Right ventricle myocardium superior (tissue), 1 donor: ENCODE measurements around the gene ZNF410. TPM values are rescaled to one million over a fixed set of nuclear protein-coding genes. Genes with fewer than 3 reads are reported as not detected.
"Not testable (repeated sequence)": the region's sequence is repeated elsewhere in the genome, so short reads cannot be mapped to it uniquely, and the experiment has no call there.

Source experiments
- ATAC-seq: fragments of 200-7000 bp; cut with Tn5 transposase; one replicate; pipeline ENCODE4 v1.9.1; 2020; ENCODE audit warnings: mild to moderate bottlenecking; ENCODE audit not compliant: poor library complexity
- DNase-seq: peaks from one replicate; pipeline ENCODE4 v3.0.0-alpha.2; 2020
- intact Hi-C: fragments of 100-400 bp; cut with DNase I; formaldehyde crosslinking; loops from one replicate; pipeline ENCODE4 v1.11.2; 2022
- total RNA-seq: library from RNA; stranded (reverse); fragmentation: NEBNext Ultra II Directional; extraction: Animal tissue kit (Norgen Biotek cat#: 25700); gene quantifications from one replicate; pipeline ENCODE4 v1.2.1, GENCODE V29; 2021
- donor health status: DM: no; HTN: yes; CAD: no; lungs with severe emphysema.

The ZNF410 gene
- total RNA-seq, 1 donor from 2014 or later: 14.7 TPM

DNA sequence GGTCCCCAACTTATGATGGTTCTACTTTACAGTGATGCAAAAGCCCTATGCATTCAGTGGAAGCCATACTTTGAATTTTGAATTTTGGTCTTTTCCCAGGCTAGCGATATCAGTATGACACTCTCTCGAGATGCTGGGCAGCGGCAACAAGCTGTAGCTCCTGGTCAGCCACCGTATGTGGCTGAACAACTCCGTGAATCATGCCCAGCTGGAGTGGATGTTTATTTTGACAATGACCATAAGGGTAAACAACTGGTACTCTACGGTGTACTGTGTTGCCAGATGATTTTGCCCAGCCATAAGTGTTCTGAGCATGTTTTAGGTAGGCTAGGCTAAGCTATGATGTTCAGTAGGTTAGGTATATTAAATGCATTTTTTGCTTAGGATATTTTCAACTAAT is 8.2 kb upstream of the ZNF410 start:
- intact Hi-C loops: no loop called here
- DNase-seq: no peak

DNA sequence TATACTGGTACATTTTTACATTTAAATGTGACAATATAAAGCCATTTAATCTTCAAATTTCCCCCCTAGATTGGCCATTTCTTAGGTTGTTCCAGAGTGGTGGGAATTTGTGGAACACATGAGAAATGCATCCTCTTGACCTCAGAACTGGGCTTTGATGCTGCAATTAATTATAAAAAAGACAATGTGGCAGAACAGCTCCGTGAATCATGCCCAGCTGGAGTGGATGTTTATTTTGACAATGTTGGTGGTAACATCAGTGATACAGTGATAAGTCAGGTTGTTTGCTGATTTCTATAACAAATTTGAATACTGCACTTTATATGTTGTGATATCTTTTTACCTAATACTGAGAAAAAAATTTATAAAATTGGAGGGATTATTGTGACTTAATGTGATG is 7.6 kb upstream of the ZNF410 start:
- DNase-seq (no peak), ATAC-seq (no peak)
- intact Hi-C loops: no loop called here

More for the DNA sequence above, 8.2 kb upstream of the ZNF410 start:
- ATAC-seq: no peak

DNA sequence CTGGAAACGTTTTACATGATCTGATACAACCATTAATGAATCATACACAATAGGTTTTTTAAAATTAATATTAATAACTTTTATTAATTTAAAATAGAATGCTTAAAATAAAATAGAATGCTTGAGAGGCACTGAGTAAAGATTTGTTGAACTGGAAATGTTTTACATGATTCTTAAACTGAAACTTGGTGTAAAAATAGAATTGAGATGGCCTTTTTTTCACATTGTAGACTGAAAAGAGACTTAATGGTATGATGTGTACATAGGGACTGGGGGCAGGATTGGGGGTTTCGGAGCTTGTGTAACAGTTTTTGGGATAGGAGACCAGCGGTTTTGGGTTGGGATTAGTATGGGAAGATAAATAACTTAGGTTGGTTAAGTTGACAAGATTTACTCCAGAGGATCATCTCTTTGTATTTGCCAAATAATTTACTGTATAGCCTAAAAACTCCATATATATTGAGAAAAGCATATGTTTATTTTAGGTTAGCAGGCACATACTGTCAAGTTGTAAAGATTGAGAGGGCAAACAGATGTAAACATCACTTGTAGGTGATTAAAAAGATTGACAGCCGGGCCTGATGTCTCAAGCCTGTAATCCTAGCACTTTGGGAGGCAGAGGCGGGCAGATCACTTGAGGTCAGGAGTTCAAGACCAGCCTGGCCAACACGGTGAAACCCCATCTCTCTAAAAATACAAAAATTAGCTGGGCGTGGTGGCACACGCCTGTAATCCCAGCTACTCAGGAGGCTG is 2.0 kb upstream of the ZNF410 start:
- ATAC-seq (no peak), DNase-seq (no peak)
- intact Hi-C loops: no loop called here

DNA sequence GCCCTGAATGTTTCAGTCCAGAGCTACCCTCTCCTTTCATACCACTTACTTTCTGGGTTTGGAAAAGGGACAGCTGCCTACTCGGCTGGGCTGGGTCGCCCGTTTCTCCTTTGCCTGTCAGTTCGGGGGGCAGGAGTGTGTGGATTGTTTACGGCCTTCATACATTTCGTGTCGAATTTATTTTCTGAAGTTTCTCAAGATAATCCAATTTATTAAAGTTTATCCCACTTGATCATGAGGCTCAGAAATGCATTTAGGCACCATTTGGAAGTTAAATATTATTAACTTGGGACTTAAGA is 608 bp downstream of the ZNF410 start:
- ATAC-seq: no peak
- intact Hi-C loops: no loop called here

GRCh38 chr14:73887694-73888459 is 1.2 kb downstream of the ZNF410 start:
- DNase-seq: no peak
- intact Hi-C loops: no loop called here
- no peak for ATAC-seq

More for the DNA sequence above, 608 bp downstream of the ZNF410 start:
- DNase-seq: no peak

DNA sequence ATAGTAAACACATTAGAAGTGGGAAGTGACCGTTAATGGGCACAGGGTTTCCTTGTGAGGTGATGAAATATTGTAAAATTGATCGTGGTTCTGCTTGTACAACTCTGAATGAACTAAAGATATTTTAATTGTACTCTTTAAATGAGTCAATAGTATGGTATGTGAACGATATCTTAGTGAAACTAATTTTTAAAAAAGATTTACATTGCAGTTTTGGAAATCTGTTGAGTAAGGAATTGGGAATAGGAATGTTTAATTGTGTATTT is 1.7 kb downstream of the ZNF410 start:
- intact Hi-C loops: no loop called here
- no peak for ATAC-seq
- no peak for DNase-seq

GRCh38 chr14:73888971-73889370 is 2.3 kb downstream of the ZNF410 start:
- DNase-seq: no peak
- no peak for ATAC-seq
- intact Hi-C loops: no loop called here

GRCh38 chr14:73889376-73889775 is 2.7 kb downstream of the ZNF410 start:
- intact Hi-C loops: no loop called here
- ATAC-seq (no peak), DNase-seq (no peak)

DNA sequence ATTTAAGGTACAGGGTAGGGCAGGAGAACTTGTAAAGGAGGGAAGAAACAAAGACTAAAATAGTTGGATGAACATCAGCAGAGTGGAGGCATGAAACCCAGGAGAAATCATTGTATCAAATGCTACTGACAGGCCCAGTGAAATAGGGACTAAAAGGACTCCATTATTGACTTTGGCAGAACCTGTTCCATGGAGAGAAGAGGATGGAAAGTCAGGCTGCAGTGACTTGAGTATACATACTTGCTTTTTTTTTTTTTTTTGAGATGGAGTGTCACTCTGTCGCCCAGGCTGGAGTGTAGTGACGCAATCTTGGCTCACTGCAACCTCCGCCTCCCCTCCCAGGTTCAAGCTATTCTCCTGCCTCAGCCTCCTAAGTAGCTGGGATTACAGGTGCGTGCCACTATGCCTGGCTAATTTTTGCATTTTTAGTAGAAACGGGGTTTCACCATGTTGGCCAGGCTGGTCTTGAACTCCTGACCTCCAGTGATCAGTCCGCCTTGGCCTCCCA is 7.6 kb downstream of the ZNF410 start:
- intact Hi-C loops, ATAC-seq: not testable (repeated sequence)

DNA sequence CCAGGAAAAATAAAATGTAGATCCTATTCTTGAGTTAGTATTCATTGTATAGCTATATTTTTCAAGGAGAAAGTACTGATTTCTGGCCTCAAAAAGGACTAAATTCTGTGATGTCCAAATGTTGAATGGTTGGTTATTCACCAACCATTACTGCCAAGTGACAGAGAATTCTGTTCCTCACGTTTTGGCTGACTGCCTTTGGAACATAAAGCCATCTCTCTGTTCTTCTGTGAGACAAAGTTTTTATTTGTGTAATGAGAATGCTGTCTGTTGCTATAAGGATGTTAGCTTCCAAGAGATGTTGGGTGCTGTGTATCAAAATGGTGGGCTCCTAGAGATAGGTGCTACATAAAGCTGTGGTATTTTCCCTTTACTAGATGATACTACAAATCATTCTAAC is 9.3 kb downstream of the ZNF410 start:
- intact Hi-C loops: no loop called here
- DNase-seq (no peak), ATAC-seq (no peak)

More for the DNA sequence above, 7.6 kb downstream of the ZNF410 start:
- not testable (repeated sequence) for DNase-seq

- ATAC-seq (no peak), DNase-seq (no peak)
- intact Hi-C loops: no loop called here
Measured at GRCh38 chr14:73896521-73896920, 9.9 kb downstream of the ZNF410 start.

- ATAC-seq (no peak), DNase-seq (no peak)
- intact Hi-C loops: no loop called here
Measured at GRCh38 chr14:73903028-73903427, 16.4 kb downstream of the ZNF410 start.

GRCh38 chr14:73909681-73910080 is 23.0 kb downstream of the ZNF410 start:
- intact Hi-C loops: no loop called here
- ATAC-seq: no peak
- no peak for DNase-seq

- DNase-seq (no peak), ATAC-seq (no peak)
- intact Hi-C loops: no loop called here
Measured at GRCh38 chr14:73913256-73913655, 26.6 kb downstream of the ZNF410 start.

DNA sequence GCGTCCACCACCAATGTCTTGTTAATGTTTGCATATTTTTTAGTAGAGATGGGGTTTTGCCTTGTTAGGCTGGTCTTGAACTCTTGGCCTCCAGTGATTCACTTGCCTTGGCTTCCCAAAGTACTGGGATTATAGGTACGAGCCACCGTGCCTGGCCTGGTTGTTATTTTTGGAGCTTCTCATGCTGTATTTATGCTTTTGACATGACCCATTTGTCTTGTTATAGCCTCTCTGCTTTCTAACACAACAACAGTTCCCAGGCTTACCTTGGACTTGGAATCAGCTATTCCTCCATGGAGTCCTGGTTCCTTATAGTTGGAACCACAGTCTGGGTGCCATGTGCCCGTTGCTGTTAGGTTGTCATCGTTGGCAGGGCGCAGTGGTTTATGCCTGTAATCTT is 29.7 kb downstream of the ZNF410 start:
- no peak for ATAC-seq
- intact Hi-C loops: no loop called here
- DNase-seq: no peak

- DNase-seq, ATAC-seq, intact Hi-C loops: not testable (repeated sequence)
Measured at GRCh38 chr14:73919457-73919856, 32.8 kb downstream of the ZNF410 start.

- ATAC-seq: no peak
- no peak for DNase-seq
- intact Hi-C loops: no loop called here
Measured at GRCh38 chr14:73924337-73924736, 37.7 kb downstream of the ZNF410 start.

GRCh38 chr14:73935666-73936065 is 49.0 kb downstream of the ZNF410 start:
- ATAC-seq (no peak), DNase-seq (no peak)
- intact Hi-C loops: no loop called here

GRCh38 chr14:73936548-73936947 is 49.9 kb downstream of the ZNF410 start:
- ATAC-seq (no peak), DNase-seq (no peak)
- intact Hi-C loops: no loop called here

DNA sequence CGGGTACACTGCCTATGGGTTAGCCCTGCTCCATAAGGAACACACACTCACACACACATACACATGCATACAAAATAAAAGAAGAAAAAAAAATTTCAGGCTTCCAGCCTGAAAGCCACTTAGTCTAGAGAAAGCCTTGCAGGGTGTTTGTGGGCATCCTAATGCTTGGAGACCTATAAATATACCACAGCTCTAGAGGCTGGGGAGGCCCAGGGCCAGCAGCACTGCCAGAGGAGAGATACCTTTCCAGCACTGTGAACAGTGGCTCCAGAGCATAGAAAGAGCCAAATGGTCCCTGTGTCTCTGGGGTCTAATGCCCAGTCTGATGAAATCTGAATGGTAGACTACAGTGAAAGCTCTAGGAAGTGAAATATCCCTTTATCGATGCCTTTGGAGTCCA is 50.4 kb downstream of the ZNF410 start:
- intact Hi-C loops: no loop called here
- no peak for DNase-seq
- no peak for ATAC-seq
